ENCODE measurements around the gene MRPL41. TPM values are rescaled to one million over a fixed set of nuclear protein-coding genes. Genes with fewer than 3 reads are reported as not detected.
"Not testable (repeated sequence)": the region's sequence is repeated elsewhere in the genome, so short reads cannot be mapped to it uniquely, and the experiment has no call there.

Gene MRPL41
- total RNA-seq, 2 experiments from 2014 or later, result 54.6 to 54.9 TPM

- Mint-ChIP-seq H3K36me3 (peaks cover 10% of the 10 kb centered on the region), H3K27me3 (no peaks in the 10 kb centered on the region), H3K9me3 (no peaks in the 10 kb centered on the region), H3K4me3 (no peak overlapping the region), H3K4me1 (peaks cover 12% of the 10 kb centered on the region), H3K27ac (no peak overlapping the region)
- no peak for DNase-seq
Measured at GRCh38 chr9:137581361-137582285, 29.9 kb downstream of the MRPL41 start.

DNA sequence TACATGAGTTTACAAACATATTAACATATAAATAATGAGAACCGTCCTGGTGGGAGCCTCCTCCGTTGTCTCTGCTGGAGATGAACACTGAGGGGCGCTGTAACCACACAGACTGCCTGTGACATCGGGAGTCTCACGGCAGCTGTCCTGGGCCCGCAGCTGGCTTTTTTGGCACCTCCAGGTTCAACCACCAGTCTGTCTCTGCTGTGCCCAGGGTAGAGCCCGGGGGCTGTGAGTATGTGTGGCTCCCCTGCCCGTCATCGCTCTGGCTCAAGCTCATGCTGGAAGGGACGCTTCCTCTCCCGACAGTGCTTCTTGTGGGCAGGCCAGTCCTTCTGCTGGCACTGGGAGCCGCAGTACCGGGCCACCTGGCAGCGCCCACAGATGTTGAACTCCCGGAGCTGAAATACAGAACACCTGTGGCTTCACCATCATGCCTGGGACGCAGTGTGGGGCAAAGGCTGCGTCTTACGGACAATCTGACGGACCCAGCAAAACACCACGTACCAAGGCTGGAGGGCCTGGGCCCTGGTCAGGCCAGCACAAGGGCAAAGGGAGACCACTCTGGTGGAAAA lies 30.7 kb downstream of the MRPL41 start:
- Mint-ChIP-seq H3K36me3 (peaks cover 9% of the 10 kb centered on the region), H3K9me3 (no peaks in the 10 kb centered on the region), H3K4me3 (no peak overlapping the region), H3K27ac (no peak overlapping the region), H3K4me1 (peaks cover 7% of the 10 kb centered on the region), H3K27me3 (no peaks in the 10 kb centered on the region)
- DNase-seq, result no peak

- Mint-ChIP-seq H3K4me1 (peaks cover 7% of the 10 kb centered on the region), H3K9me3 (no peaks in the 10 kb centered on the region), H3K36me3 (peaks cover 15% of the 10 kb centered on the region), H3K4me3 (no peak overlapping the region), H3K27me3 (no peaks in the 10 kb centered on the region), H3K27ac (peak overlapping the region; percentile 6)
- no peak for DNase-seq
Measured at GRCh38 chr9:137583347-137583746, 31.7 kb downstream of the MRPL41 start.

GRCh38 chr9:137583957-137584356 lies 32.3 kb downstream of the MRPL41 start:
- DNase-seq, result no peak
- peaks cover 17% of the 10 kb centered on the region for H3K36me3 Mint-ChIP-seq
- no peak overlapping the region for H3K27ac Mint-ChIP-seq
- H3K9me3 Mint-ChIP-seq, result no peaks in the 10 kb centered on the region
- H3K4me1 Mint-ChIP-seq, result peaks cover 9% of the 10 kb centered on the region
- H3K27me3 Mint-ChIP-seq, result no peaks in the 10 kb centered on the region
- H3K4me3 Mint-ChIP-seq, result no peak overlapping the region

DNA sequence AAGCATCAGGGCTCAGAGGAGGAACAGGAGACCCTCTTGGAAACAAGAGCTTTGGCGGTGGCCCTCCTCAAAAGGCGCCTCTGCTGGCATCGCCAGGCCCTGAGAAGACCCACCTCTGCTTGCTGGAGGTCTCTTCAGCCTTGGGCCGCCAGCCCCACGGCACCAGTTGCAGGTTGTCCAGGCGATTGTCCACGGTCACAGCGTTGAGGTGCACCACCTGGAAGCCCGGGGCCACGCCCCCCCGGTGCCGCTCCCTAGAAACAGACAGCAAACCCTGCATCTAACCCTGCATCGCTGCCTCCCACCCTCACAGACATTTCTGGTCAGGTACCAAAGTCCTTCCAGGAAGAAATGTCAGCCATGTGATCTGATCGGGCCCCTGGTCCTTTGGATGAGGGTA lies 35.2 kb downstream of the MRPL41 start:
- Mint-ChIP-seq H3K4me3 (no peak overlapping the region), H3K4me1 (peaks cover 8% of the 10 kb centered on the region), H3K36me3 (peaks cover 19% of the 10 kb centered on the region), H3K27me3 (no peaks in the 10 kb centered on the region), H3K9me3 (no peaks in the 10 kb centered on the region), H3K27ac (no peak overlapping the region)
- no peak for DNase-seq

DNA sequence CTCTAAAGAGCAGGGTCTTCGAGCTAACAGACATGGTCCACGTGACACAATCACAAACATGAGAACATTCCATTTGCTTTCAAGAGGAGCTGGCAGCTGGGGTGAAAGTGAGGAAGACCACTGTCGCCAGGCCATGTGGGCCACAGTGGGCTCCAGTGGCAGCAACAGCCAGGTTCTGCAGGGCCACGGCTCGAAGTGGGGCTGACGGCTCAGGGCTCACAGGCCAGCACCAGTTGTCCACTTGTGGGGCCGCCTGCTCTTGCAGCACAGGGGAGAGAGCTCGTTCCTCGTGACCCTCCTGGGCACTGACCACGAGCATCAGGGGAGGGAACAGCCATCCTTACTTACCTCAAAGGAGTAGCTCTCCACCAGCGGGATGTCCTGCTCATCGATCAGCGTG lies 36.6 kb downstream of the MRPL41 start:
- Mint-ChIP-seq H3K4me3 (peak overlapping the region; percentile 54), H3K4me1 (peaks cover 8% of the 10 kb centered on the region), H3K36me3 (peaks cover 19% of the 10 kb centered on the region), H3K27ac (no peak overlapping the region), H3K27me3 (no peaks in the 10 kb centered on the region), H3K9me3 (no peaks in the 10 kb centered on the region)
- DNase-seq, result no peak

DNA sequence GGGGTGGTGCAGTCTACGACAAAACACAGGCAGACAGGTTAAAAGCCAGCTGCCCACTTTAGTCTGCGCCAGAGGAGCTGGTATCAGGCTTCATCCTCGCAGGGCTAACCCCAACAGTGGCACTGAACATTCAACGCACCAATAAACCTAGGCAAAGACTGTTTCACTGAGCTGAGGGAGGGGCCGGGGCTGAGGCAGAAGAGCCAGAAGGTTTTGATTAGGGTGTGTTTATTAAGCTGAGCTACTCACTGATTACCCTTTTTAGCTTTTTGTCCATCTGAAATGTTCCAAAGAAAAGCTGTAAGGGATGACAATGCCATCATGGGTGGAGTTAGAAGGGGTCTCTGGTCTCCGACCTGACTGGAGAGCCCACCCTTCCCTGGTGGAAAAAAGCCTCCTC lies 37.2 kb downstream of the MRPL41 start:
- Mint-ChIP-seq H3K9me3 (no peaks in the 10 kb centered on the region), H3K27me3 (no peaks in the 10 kb centered on the region), H3K36me3 (peaks cover 19% of the 10 kb centered on the region), H3K4me3 (peak overlapping the region; percentile 86), H3K4me1 (peaks cover 8% of the 10 kb centered on the region), H3K27ac (no peak overlapping the region)
- no peak for DNase-seq

DNA sequence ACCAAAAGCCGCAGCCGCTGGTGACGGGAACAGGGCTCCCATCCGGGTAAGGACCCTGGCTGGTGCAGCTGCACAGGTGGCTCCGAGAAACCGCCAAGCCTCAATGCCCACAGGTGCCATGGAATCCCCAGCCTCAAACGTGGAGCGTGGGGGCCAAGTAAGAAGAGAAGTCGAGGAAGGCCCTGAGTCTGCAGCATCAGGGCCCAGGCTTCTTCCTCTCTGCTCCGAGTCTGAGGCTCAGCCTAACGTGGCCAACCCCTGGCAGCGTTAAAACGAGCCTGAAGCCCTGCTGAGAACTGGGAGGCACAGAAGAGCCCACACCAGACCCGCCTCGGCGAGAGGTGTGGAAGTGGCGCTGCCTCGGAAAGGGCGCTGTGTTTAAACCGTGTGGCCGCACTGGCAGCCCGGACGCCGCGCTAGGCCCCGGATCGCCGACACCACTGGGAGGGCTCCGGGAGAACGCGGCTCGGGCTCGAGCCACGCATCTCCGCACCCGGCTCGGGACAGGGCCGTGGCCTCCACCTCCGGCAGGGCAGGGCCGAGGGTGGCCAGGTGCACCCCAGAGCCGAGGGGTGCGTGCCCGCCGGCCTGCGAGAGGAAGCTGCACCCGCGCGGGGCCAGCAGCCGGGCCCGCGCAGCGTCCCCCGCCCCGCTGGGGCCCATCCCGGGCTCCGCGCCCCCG lies 37.9 kb downstream of the MRPL41 start:
- no peak for DNase-seq
- no peaks in the 10 kb centered on the region for H3K27me3 Mint-ChIP-seq
- peaks cover 8% of the 10 kb centered on the region for H3K4me1 Mint-ChIP-seq
- H3K9me3 Mint-ChIP-seq, result no peaks in the 10 kb centered on the region
- peak overlapping the region; percentile 86 for H3K4me3 Mint-ChIP-seq
- H3K36me3 Mint-ChIP-seq, result peaks cover 19% of the 10 kb centered on the region
- peak overlapping the region; percentile 75 for H3K27ac Mint-ChIP-seq

DNA sequence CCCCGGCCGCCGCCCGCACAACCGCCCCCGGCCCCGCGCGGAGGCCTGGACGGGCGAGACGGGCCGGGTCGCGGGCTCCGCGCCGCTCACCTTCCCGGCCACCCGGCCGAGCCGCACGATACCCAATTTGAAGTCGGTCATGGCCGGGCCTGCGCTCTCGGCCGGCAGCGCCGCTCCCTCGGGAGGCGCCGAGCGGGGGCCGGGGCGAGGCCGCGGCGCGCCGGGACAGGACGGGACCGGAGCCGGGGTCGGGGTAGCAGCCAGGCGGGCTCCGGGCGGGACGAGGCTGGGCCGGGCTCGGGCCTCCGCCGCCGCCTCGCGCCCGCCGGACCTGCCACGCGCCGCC lies 38.4 kb downstream of the MRPL41 start:
- Mint-ChIP-seq H3K9me3 (no peaks in the 10 kb centered on the region), H3K36me3 (peaks cover 16% of the 10 kb centered on the region), H3K27me3 (no peaks in the 10 kb centered on the region), H3K4me3 (no peak overlapping the region), H3K4me1 (peaks cover 8% of the 10 kb centered on the region), H3K27ac (no peak overlapping the region)
- no peak for DNase-seq

- Mint-ChIP-seq H3K4me1 (peaks cover 8% of the 10 kb centered on the region), H3K9me3 (no peaks in the 10 kb centered on the region), H3K4me3 (peak within 1 kb of the TSS; percentile 97), H3K36me3 (peaks cover 16% of the 10 kb centered on the region), H3K27me3 (no peaks in the 10 kb centered on the region), H3K27ac (peak within 1 kb of the TSS; percentile 93)
- peak; percentile 95 for DNase-seq
Measured at GRCh38 chr9:137590469-137591383, 39.0 kb downstream of the MRPL41 start, which contains the start of gene ZMYND19. TSS of gene ZMYND19 (minus strand) at chr9:137590512. CDS start at chr9:137590263, 249 bp downstream.

GRCh38 chr9:137592767-137593166 lies 41.1 kb downstream of the MRPL41 start:
- Mint-ChIP-seq H3K27ac (no peak overlapping the region), H3K9me3 (no peaks in the 10 kb centered on the region), H3K36me3 (peaks cover 8% of the 10 kb centered on the region), H3K27me3 (no peaks in the 10 kb centered on the region), H3K4me1 (peaks cover 6% of the 10 kb centered on the region), H3K4me3 (no peak overlapping the region)
- DNase-seq, result no peak

- Mint-ChIP-seq H3K4me3 (no peak overlapping the region), H3K4me1 (peaks cover 3% of the 10 kb centered on the region), H3K9me3 (no peaks in the 10 kb centered on the region), H3K27me3 (no peaks in the 10 kb centered on the region), H3K27ac (no peak overlapping the region), H3K36me3 (peaks cover 4% of the 10 kb centered on the region)
- DNase-seq, result no peak
Measured at GRCh38 chr9:137593176-137593575, 41.5 kb downstream of the MRPL41 start.

DNA sequence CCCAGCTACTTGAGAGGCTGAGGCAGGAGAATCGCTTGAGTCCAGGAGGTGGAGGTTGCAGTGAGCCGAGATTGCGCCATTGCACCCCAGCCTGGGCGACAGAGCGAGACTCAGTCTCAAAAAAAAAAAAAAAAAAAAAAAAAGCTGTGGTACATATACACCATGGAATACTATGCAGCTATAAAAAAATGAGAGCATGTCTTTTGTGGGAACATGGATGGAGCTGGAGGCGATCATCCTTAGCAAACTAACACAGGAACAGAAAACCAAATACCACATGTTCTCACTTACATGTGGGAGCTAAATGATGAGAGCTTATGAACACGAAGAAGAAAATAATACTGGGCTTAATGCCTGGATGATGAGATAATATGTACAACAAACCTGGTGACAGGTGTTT lies 44.9 kb downstream of the MRPL41 start:
- H3K4me1 Mint-ChIP-seq, H3K27me3 Mint-ChIP-seq, H3K4me3 Mint-ChIP-seq, H3K36me3 Mint-ChIP-seq, H3K27ac Mint-ChIP-seq, H3K9me3 Mint-ChIP-seq, DNase-seq: not testable (repeated sequence)

DNA sequence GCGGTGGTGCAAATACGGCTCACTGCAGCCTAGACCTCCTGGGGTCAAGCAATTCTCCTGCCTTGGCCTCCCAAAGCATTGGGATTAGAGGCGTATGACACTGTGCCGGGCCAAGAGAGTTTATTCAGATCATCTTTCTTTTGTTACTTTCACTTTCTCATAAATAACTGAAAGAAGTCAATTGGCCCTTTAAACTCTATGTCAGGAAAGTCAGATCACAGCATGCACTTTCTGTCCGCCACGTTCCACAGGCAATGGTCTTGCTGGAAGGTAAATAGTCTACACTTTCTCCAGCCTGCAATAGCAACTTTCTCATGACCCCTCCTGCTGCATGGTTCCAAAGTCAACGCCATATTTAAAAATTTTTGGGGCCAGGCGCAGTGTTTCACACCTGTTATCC lies 47.3 kb downstream of the MRPL41 start:
- Mint-ChIP-seq H3K27me3 (no peaks in the 10 kb centered on the region), H3K27ac (no peak overlapping the region), H3K36me3 (no peaks in the 10 kb centered on the region), H3K4me3 (no peak overlapping the region), H3K9me3 (no peaks in the 10 kb centered on the region), H3K4me1 (peaks cover 5% of the 10 kb centered on the region)
- no peak for DNase-seq

Data from activated naive CD8-positive, alpha-beta T cell treated with anti-CD3 and anti-CD28 coated beads for 36 hours (primary cell).